ENCODE results near the gene ABI3.
"Not testable (repeated sequence)": the region's sequence is repeated elsewhere in the genome, so short reads cannot be mapped to it uniquely, and the experiment has no call there.

ABI3 gene

DNA sequence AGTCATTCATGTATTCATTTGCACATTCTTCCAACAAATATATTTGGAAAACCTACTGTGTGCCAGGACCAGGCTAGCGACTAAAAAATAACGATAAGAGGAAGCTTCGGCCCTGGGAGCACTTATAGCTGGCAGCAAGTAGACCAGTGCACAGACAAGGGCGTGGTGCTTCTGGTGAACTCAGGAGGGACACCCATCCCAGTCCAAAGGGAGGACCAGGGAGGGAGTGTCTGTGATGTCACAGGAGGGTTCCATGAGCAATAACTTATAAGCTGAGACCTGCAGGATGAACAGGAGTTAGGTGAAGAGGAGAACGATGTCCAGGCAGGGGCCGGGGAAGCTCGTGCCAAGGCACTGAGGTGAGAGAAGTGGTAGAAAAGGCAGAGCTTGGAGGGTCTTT lies 37.4 kb downstream of the ABI3 start:
- peak; percentile 28 for FAIRE-seq
- DNase-seq (ENCODE audit: insufficient read length, low spot score): no peak

DNA sequence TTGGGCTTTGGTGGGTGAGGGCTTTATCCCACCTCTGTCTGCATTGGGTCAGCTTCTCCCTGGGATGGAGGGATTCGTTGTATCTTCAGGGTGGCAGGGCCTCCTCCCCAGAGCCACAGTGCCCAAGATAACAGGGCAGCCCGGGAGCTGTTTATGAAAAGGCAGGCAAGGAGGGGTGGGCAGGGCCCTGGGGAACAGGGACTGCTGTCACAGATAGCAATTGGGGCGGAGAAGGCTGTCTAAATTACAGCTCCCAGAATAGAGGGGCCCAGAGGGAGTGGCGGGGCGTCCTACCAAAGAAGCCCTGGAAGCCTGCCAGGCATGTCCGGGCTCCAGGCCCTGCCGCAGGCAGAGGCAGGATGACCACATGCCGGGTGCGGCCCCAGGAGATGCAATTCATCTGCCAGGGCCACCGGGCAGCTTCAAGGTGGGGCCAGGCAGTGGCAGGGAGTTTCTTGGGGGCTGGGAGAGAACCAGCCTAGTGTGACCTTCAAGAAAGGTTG lies 38.8 kb downstream of the ABI3 start:
- DNase-seq (ENCODE audit: insufficient read length, low spot score) (no peak), FAIRE-seq (no peak)

DNA sequence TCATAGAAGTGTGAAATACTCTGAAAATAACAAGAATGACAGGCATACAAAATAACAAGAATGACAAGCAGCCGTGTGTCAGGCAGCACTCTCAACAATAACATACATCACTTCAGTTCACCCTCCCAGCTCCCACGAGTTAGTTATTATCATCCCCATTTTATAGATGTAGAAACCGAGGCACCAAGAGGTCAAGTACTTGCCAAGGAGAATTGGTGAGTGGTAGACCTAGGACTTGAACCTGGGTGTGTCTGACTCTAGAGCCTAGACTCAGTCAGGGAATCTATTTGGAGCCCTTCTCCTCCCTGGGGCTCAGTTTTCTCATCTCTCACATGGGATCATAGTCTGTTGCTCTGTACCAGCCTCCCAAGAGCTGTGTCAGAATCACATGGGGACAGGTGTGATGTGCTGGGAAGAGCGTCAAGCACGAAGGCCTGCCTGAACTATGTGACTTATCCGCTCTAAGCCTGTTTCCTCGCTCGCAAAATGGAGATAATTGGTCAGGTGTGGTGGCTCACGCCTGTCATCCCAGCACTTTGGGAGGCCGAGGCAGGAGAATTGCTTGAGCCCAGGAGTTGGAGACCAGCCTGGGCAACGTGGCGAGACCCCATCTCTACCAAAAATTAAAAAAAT lies 39.5 kb downstream of the ABI3 start:
- DNase-seq (ENCODE audit: insufficient read length, low spot score) (no peak), FAIRE-seq (peak; percentile 82)

DNA sequence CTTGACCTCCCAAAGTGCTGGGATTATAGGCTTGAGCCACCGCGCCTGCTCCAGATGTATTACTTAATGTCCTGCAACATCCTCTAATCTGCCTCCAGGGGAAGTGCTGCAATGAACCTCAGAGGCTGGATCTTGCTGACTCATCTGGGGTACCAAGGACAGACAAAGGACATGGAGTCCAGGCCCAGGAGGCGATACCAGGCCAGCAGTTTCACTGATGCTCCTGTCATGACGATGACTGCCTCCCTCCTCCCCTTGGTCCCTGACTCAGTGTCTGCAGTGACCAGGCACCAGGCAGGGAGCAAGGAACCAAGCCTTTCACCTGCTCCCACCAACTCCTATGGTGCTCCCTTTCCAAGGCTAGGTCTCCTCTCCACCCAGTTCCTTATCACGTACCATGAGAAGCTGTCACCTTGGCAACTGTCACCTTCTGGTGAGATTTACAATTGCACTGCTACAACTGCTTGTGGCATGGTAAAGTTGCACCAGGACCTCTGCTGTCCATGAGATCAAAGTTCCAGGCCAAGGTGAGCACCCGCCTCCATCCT lies 41.7 kb downstream of the ABI3 start:
- DNase-seq (ENCODE audit: insufficient read length, low spot score) (no peak), FAIRE-seq (peak; percentile 23)

DNA sequence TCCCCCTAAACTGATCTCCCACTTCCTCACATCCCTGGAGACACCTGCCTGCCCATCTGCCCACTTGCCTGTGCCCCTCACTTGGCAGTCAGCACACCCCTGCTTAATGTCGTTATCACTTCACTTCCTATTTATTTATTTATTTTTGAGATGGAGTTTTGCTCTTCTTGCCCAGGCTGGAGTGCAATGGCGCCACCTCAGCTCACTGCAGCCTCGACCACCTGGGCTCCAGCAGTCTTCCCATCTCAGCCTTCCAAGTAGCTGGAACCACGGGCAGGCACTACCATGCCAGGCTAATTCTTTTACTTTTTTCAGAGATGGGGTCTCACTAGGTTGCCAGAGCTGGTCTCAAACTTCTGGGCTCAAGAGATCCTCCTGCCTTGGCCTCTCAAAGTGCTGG lies 43.6 kb downstream of the ABI3 start:
- no peak for DNase-seq (ENCODE audit: insufficient read length, low spot score)
- FAIRE-seq: no peak

DNA sequence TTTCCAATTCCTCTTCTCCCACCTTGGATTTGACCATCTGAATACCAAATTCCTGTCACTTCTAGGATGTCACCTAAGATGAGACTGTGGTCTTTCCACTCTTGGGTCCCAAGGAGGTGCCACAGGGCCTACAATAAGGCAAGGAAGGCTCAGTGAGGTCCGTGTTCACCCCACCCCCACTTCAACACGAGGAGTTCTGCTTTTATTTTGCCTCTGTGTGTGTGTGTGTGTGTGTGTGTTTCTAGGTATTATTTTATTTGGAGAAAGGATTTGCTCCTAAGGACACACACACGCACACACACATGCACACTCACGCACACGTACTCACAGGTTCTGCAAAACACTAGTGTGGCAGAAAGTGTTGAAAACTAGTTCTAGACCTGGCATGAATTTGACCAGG lies 44.6 kb downstream of the ABI3 start:
- DNase-seq (ENCODE audit: insufficient read length, low spot score): no peak
- no peak for FAIRE-seq

DNA sequence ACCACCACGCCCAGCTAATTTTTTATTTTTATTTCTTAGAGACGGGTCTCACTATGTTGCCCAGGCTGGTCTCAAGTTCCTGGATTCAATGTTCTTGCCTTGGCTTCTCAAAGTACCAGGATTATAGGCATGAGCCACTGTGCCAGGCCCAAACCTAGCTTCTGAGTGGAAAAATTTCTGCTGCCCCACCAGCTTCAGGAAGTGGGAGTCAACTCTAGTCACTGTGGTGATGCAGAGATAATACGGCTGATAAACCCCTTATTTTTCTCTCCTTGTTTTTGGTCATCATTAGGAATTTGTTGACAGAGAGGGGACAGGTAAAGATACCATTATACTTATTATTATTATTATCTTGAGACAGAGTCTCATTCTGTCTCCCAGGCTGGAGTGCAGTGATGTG lies 47.9 kb downstream of the ABI3 start:
- DNase-seq (ENCODE audit: insufficient read length, low spot score) (no peak), FAIRE-seq (no peak)

DNA sequence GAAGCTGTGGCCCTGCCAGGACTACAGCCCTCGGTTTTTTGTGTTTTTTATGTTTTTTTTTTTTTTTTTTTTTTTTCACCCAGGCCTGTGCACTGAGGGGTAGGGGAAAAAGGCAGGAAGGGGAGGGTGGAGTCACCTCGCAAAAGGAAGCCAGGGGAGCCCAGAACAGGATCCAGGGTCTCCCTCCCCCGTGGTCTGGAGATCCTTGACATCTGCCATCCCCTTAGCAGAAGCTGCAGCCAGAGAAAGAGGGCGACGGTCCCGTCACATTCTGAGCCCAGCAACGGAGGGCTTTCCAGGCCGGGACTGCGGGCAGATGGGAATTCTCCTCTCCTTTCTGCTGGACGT lies 49.1 kb downstream of the ABI3 start:
- peak; percentile 9 for FAIRE-seq
- DNase-seq (ENCODE audit: insufficient read length, low spot score): no peak

DNA sequence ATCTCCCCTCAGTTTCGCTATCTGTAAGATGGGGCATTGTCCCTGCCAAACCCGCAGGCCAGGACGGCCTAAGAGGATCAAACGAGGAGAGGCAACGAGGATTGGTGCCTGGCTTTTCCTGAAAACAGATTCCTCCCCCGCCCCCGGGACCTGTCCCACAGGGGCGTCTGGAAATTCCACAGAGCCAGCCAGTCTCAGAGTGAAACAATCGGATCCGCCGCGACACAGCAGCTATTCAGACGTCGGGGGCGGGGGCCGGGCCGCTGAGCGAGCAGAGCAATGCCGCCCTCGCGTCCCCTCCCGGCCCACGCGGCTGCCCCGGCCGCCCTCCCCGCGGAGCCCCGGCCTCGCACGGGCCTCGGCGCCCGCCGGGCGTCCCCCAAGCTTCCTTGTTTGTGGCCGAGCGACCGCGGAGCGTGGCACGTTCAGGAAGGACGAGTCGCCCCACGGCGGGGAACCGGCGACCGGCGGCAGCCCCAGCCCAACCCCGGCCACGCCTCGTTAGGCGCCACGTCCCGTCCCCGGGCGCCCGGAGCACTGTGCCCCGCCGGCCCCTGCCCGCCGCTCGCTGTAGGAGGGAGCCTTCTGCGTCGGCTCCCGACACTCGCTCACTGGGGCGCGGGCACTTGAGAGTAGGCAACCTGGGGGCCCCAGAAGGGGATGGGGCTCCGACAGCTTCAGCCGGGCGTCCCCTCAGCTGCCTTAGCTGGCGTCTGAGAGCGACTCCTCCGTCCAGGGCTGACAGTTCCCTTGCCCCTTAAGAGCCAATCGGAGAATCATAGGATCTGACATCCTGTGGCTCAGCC lies 49.7 kb downstream of the ABI3 start:
- FAIRE-seq (peak; percentile 67), DNase-seq (ENCODE audit: insufficient read length, low spot score) (peak; percentile 93)

DNA sequence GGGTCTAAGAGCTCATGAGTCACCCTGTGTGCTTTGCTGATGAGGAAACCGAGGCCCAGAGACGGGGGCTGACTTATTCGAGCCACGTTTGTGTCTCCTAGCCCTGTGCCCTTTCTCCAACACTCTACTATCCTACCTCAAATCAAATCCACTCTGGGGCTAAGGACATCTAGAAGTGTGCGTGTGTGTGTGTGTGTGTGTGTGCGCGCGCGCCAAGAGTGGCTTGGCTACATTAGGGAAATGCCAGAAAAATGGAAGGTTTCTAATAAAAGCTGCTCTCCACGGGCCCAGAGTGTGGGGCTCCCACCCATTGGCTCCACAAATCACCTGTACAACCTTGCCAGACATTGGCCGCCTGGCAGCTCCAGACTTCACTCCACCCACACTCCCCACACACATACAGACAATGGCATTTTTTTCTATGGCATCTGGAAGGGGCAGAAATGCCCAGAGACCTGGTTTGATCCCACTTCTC lies 50.3 kb downstream of the ABI3 start:
- peak; percentile 42 for DNase-seq (ENCODE audit: insufficient read length, low spot score)

DNA sequence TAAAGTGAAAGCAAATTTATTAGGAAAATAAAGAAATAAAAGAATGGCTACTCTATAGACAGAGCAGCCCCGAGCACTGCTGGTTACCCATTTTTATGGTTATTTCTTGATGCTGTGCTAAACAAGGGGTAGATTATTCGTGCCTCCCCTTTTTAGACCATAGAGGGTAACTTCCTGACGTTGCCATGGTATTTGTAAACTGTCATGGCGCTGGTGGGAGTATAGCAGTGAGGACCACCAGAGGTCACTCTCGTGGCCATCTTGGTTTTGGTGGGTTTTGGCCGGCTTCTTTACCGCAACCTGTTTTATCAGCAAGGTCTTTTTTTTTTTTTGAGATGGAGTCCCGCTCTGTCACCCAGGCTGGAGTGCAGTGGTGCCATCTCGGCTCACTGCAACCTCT lies 51.0 kb downstream of the ABI3 start:
- FAIRE-seq; DNase-seq (ENCODE audit: insufficient read length, low spot score): not testable (repeated sequence)

More for the DNA sequence above, 50.3 kb downstream of the ABI3 start:
- peak; percentile 69 for FAIRE-seq

DNA sequence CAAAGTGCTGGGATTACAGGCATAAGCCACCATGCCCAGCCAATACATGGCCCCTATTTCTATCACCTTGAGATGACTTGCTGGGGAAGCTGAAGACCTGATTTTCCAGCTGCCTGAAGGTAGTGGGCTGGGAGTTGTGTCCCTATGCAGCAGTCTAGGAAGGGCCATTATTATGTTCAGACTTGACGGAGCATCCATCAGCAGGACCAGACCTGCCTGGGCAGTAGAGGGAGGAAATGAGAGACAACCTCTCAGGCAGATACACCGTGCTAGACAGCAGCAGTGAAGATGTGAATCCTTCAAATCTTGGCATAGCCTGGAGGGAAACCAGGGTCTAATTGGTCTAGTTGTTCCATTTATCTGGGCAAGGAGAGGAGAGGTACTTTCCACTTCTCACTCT lies 55.7 kb downstream of the ABI3 start:
- DNase-seq (ENCODE audit: insufficient read length, low spot score): no peak
- FAIRE-seq: peak; percentile 28

DNA sequence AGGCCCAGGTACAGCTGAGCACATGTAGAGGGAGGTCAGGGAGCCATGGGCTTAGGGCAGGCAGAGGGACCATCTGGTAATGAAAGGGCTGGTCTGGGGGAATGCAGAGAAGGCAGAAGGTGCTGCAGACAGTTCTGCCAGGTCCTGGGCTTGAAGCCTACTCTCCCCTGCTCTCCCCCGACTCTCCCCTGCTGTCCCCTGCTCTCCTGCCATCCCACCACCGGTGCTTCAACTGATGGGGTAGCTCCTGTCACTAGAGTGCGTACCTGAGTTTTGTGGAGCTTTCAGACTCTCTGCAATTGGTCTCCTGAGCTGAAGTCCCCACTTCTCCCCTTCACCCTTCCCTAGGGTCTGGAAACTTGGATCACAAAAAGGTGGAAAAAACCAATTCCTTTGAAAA lies 57.4 kb downstream of the ABI3 start:
- no peak for FAIRE-seq
- DNase-seq (ENCODE audit: insufficient read length, low spot score): no peak

DNA sequence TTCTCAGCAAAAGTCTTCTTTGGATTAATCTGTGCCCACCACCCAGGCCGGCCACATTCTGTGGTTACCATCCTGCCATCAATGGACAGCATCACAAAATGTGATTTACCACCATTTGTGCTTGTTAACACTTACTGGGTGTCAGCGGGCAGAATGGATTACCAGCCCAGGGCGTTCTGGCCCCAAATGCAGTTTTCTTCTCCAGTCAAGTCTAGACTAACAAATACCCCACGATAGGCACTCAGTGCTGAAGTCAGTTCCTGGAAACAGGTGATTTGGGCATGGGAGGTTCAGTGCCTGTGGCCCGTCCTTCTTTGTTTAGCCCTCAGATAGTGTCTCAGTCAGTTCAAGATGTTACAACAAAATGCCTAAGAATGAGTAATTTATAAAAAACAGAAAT lies 58.8 kb downstream of the ABI3 start:
- FAIRE-seq (no peak), DNase-seq (ENCODE audit: insufficient read length, low spot score) (no peak)
